Parathyroid adenoma (tissue), 2 donors: ENCODE results near the gene AGXT.

Experiments
- H2AFZ ChIP-seq: fragments of 300-600 bp; sonication (generic); one replicate; pipeline ENCODE4 v1.7.0; 2017; ENCODE audit warnings: antibody characterized with exemption, mild to moderate bottlenecking
- H3K27ac ChIP-seq: fragments of 300-600 bp; sonication (generic); one replicate; pipeline ENCODE4 v1.7.0; 2017
- H3K27me3 ChIP-seq: fragments of 300-600 bp; sonication (generic); one replicate; pipeline ENCODE4 v1.7.0; 2017; ENCODE audit warnings: low read length; ENCODE audit not compliant: control insufficient read depth, insufficient read depth
- H3K36me3 ChIP-seq: fragments of 300-600 bp; sonication (generic); one replicate; pipeline ENCODE4 v1.7.0; 2017; ENCODE audit warnings: low read length; ENCODE audit not compliant: control insufficient read depth, insufficient read depth
- H3K4me1 ChIP-seq: fragments of 300-600 bp; sonication (generic); one replicate; pipeline ENCODE4 v1.7.0; 2017; ENCODE audit warnings: control low read depth
- H3K4me2 ChIP-seq: fragments of 300-600 bp; sonication (generic); one replicate; pipeline ENCODE4 v1.7.0; 2017; ENCODE audit warnings: low read length
- H3K4me3 ChIP-seq: fragments of 300-600 bp; sonication (generic); one replicate; pipeline ENCODE4 v1.7.0; 2017; ENCODE audit warnings: low read depth, low read length
- H3K79me2 ChIP-seq: fragments of 300-600 bp; sonication (generic); one replicate; pipeline ENCODE4 v1.7.0; 2017; ENCODE audit warnings: control low read depth
- H3K9ac ChIP-seq: fragments of 300-600 bp; sonication (generic); one replicate; pipeline ENCODE4 v1.7.0; 2017; ENCODE audit warnings: mild to moderate bottlenecking
- H3K9me3 ChIP-seq: fragments of 300-600 bp; sonication (generic); one replicate; pipeline ENCODE4 v1.7.0; 2017; ENCODE audit warnings: low read length; ENCODE audit not compliant: control insufficient read depth
- TF ChIP-seq, protein P1 (sequence below): fragments of 300-600 bp; sonication (generic); IDR thresholded peaks from one replicate; pipeline ENCODE4 v1.7.0; 2017; ENCODE audit warnings: antibody characterized with exemption, mild to moderate bottlenecking
- donor health status: primary hyperparathyroidism.

The AGXT gene

DNA sequence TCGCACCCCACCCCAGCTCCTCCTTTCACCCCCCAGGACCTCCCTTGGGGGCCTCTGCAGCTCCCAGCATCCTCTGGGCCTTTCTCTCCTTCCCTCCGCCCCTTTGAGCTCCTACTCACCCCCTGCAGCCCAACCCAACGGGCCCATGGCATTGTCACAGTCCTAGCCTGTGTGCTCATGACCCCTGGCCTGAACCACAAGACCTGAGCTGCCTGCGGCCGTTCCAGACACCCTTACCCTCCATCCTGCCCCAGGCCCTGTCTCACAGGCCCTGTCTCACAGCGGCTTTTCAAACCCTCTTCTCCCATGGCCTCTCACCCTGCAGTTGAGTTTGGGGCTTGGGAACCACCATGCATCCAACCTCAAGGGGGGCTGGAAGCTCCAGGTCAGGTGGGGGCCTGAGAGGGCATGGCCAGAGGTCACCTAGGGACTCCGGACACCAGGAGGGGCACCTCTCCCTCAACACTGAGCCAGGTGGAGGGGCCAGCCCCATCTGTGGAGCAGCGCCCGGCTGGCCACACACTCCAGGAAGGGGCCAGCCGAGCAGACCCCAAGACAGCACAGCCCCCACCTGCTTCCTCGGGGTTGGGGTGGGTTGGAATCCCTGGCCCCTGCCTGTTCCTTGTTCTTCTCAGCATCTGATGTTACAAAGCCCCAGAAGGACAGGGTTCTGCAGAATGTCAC is 20.4 kb downstream of the AGXT start:
- H3K9me3 ChIP-seq: no peaks in the 10 kb centered on the region
- H3K9ac ChIP-seq: no peak overlapping the region
- no peak overlapping the region for H2AFZ ChIP-seq
- no peak overlapping the region for H3K4me3 ChIP-seq
- H3K4me2 ChIP-seq: no peak overlapping the region
- no peaks in the 10 kb centered on the region for H3K36me3 ChIP-seq
- H3K4me1 ChIP-seq: no peaks in the 10 kb centered on the region
- H3K27me3 ChIP-seq: no peaks in the 10 kb centered on the region
- no peaks in the 10 kb centered on the region for H3K79me2 ChIP-seq
- TF ChIP-seq, protein P1, sequence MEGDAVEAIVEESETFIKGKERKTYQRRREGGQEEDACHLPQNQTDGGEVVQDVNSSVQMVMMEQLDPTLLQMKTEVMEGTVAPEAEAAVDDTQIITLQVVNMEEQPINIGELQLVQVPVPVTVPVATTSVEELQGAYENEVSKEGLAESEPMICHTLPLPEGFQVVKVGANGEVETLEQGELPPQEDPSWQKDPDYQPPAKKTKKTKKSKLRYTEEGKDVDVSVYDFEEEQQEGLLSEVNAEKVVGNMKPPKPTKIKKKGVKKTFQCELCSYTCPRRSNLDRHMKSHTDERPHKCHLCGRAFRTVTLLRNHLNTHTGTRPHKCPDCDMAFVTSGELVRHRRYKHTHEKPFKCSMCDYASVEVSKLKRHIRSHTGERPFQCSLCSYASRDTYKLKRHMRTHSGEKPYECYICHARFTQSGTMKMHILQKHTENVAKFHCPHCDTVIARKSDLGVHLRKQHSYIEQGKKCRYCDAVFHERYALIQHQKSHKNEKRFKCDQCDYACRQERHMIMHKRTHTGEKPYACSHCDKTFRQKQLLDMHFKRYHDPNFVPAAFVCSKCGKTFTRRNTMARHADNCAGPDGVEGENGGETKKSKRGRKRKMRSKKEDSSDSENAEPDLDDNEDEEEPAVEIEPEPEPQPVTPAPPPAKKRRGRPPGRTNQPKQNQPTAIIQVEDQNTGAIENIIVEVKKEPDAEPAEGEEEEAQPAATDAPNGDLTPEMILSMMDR: no peak
- no peak overlapping the region for H3K27ac ChIP-seq

DNA sequence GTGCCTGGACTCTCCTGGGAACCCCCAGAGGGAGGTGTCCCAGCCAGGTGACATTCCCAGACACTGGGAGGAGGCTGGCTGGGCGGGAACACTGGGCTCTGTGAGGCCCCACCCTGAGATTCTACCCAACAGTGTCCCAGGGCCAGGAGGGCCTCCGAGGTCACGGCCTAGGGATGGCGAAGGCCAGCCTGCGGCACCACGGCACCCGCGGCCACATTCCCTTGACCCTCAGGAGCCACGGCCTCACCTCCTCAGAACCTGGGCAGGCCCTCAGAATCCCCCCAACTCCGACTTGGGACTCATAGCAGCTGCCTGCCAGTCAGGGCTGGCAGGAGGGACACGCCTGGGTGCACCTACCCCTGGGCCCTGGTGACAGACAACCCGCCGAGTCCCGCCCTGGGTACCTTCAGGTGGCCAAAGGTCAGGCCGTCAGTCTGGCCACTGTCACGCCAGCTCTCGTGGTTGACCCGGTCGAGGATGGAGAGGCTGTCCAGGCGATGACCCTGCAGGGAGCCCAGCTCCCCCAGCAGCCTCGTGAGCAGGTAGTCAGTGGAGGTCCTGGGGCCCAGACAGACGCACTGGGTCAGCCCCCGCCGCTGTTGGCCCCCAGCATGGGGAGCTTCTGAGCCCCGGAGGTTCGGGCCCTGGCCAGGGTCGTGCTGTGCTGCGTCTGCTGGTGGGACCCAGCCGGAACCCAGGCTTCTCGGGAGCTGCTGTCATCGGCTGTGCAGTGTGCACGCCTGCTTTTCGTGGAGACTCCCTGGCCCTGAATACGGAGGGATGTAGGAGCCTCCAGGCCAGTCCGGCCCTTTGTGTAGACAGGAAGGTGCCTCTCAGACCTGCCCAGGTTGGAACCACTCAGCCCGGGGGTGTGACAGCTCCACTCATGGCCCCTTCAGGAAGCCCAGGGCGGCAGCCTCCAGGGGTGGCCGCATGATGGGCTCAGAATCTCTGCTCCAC is 21.3 kb downstream of the AGXT start:
- no peaks in the 10 kb centered on the region for H3K36me3 ChIP-seq
- no peak overlapping the region for H3K4me2 ChIP-seq
- no peaks in the 10 kb centered on the region for H3K79me2 ChIP-seq
- H2AFZ ChIP-seq: no peak overlapping the region
- H3K27me3 ChIP-seq: no peaks in the 10 kb centered on the region
- no peaks in the 10 kb centered on the region for H3K9me3 ChIP-seq
- no peak overlapping the region for H3K4me3 ChIP-seq
- H3K27ac ChIP-seq: no peak overlapping the region
- H3K9ac ChIP-seq: no peak overlapping the region
- TF ChIP-seq, protein P1: no peak
- H3K4me1 ChIP-seq: no peaks in the 10 kb centered on the region

DNA sequence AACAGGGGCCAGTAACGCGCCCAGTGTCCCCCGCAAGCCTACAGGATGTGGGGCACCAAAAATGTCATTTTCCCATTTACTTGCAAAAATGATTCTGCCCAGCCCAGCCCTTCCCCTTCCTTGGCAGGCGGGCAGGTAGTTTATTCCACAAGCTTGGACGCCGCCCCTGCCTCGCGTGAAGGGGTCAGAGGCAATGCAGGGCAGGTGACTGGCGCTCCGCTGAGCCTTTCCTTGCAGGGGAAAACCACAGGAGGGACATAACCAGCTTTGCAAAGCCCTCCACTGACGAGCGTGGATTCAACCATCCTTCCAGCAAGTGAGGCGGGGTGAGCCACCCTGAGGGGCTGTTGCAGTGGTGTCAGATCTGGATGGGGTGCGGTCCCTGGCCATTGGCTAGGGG is 22.1 kb downstream of the AGXT start:
- Histone ChIP-seq H3K27ac (no peak overlapping the region), H3K9ac (no peak overlapping the region), H3K4me1 (no peaks in the 10 kb centered on the region), H3K4me3 (no peak overlapping the region), H3K79me2 (no peaks in the 10 kb centered on the region), H3K36me3 (no peaks in the 10 kb centered on the region), H3K4me2 (no peak overlapping the region), H2AFZ (no peak overlapping the region), H3K9me3 (no peaks in the 10 kb centered on the region), H3K27me3 (no peaks in the 10 kb centered on the region)
- TF ChIP-seq, protein P1: no peak

DNA sequence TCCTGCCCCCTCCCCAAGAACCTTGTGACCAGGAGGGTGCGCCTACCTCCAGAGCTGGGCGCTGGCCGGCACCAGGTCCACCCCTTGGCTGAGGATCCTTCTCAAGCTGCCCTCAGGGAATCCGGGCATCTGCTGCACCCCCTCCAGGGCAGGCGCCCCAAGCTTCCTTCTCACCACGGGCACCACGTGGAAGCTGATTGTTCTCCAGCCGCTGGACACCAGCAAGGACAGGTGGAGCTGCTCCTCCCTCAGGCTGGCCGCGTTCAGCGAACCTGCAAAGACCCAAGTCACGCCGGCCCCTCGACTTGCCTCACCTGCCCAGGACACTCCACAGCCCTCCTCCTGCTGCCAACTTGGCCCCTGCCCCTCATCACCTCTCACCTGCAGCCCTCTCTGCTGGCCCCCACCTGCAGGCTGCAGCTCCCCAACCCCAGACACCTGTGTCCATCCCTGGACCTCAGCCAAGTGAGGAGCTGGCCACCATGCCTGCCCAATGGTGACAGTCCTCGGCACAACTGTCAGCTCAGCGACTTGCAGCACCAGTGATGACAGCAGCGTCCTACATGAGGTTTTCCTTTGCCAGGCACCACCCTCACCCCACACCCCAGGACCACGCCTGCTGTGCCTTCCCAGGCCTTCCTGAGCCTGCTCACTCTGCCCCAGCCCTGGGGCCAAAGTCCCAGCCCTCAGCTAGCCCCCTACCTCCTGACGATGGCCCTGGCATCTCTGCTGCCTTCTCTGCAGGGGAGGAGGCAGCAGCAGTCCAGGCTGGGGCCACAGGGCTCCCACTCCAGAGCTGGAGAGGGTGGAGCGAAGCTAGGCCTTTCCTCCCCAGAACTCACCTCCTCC is 23.1 kb downstream of the AGXT start:
- H3K27ac ChIP-seq: no peak overlapping the region
- H3K4me1 ChIP-seq: no peaks in the 10 kb centered on the region
- H3K27me3 ChIP-seq: no peaks in the 10 kb centered on the region
- TF ChIP-seq, protein P1: no peak
- no peak overlapping the region for H3K4me2 ChIP-seq
- no peaks in the 10 kb centered on the region for H3K79me2 ChIP-seq
- no peaks in the 10 kb centered on the region for H3K36me3 ChIP-seq
- H3K9ac ChIP-seq: no peak overlapping the region
- no peak overlapping the region for H3K4me3 ChIP-seq
- H2AFZ ChIP-seq: no peak overlapping the region
- no peaks in the 10 kb centered on the region for H3K9me3 ChIP-seq
